GM19452 (cell line): Measurements from ENCODE around the gene SLC27A4.

Experiments
- ATAC-seq: cut with Tn5 transposase; IDR thresholded peaks from one replicate; pipeline ENCODE4 v1.9.1; 2021; ENCODE audit not compliant: unreplicated experiment

SLC27A4 gene

DNA sequence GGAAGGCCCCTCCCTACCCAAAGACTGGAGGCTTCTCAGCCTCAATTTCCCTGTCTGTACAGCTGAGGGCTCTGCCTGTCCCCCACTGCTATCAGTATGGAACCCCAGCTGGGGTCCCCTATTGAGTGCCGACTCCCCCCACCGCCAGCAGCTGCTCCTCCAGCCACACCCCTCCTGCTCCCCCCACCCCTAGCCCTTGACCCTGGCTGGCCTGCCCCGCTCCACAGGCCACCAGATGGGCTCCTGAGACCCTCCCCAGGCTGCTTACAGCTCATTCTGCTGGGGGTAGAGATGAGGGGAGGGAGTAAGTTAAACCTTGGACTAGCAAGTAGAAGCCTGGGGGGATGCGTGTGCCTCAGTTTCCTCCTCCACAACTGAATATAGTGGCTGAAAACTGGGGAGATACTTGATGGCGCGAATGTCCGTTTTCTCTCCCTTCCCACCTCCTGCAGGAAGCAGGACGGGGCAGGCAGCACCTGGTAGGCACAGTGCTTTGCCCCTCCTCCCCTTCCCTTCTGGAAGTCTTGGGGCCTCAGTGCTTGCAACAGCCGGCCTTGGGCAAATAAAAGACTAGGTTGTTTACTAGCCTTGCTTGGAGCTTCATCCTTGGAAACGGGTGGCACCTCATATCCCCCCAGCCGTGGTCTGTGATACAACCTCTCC lies 50.0 kb downstream of the SLC27A4 start:
- no peak for ATAC-seq

GRCh38 chr9:128390813-128391711 lies 50.7 kb downstream of the SLC27A4 start:
- ATAC-seq: no peak

DNA sequence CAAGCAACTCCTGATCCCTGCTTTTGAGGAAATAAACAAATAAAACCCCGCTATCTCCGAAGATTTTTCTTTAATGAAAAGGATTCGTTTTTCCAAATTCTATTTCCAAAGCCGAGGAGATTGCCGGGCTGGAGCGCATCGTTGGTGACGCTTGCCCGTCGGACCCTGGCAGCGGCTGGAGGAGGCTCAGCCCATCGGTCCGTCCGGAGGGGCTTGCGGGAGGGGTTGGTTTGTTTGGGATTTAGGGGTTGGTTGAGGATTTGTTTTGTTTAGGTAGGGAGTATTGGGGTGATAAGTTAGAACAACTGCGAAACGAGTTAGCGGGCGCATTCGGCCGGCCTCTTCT lies 51.6 kb downstream of the SLC27A4 start:
- no peak for ATAC-seq

DNA sequence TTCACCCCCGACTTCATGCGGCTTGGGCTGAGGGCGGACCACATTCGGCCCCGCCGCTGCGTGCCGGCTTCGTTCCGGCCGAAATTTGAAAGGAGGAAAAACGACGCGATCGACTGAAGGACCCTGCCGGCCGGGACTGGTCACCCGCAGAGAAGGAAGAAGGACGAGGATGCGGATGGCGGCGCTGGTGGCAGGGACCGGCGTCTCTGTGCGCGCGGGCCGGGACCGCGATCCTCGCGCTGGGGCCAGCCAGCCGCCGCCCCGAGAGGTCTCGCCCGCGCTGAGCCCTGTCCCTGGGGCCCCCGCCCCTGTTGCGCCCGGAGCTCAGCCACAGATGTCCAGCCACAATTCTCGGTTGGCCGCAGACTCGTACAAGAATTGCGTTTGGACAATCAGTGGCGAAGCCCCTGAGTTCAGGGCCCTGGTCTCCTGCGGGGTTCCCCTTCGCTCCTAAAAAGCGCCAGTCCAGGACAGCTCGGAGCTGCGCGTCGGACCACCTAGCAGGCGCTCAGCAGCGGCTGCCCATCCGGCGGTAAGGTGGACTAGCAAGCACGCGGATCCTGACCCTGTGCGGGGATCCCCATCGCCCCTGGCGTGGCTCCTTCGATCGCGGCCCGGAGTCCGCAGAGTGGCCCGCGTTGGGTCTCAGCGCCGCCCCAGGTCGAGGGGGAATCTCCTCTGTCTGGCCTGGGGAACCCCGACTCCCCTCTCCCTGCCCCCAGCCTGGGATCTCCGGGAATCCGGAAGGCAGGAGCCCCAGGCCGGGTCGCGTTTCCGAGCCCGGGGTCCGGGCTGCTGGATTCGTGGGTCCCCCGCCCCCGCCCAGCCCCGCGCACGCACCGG lies 52.2 kb downstream of the SLC27A4 start:
- ATAC-seq: no peak

DNA sequence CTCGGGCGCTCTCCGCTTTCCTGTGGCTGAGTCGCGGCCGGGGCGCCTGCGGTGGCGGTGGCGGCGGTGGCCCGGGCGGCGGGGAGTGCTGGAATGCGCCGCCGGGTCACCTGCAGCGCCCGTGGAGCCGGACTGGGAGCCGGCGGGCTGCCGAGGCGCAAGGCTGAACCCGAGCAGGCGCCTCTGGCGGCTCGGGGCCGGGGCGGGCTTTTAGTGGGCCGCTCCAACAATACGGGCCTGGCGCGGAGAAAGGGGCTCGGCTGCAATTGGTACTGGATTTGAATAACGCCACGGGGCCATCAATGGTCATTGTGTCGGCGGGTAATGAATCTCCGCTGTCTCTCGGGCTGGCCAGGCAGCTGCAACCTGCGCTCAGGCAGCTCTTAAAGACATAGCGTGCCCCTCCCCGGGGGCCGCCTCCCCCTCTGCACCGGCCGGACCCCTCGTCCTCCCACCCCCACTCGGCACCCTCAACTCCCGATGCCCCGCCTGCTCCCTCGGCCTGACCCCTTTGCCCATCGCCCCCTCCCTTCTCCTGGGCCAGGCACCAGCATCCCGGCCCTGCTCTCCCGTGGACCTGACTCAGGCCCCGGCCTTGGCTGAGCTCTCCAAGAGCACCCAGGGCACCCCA lies 52.9 kb downstream of the SLC27A4 start:
- no peak for ATAC-seq

GRCh38 chr9:128393970-128394369 lies 53.6 kb downstream of the SLC27A4 start:
- ATAC-seq: no peak

- ATAC-seq: no peak
These were observed 54.2 kb downstream of the SLC27A4 start for GRCh38 chr9:128394379-128395168.

GRCh38 chr9:128396970-128397613 lies 56.8 kb downstream of the SLC27A4 start:
- no peak for ATAC-seq

- ATAC-seq: no peak
These were observed 57.5 kb downstream of the SLC27A4 start for GRCh38 chr9:128397831-128398230.

DNA sequence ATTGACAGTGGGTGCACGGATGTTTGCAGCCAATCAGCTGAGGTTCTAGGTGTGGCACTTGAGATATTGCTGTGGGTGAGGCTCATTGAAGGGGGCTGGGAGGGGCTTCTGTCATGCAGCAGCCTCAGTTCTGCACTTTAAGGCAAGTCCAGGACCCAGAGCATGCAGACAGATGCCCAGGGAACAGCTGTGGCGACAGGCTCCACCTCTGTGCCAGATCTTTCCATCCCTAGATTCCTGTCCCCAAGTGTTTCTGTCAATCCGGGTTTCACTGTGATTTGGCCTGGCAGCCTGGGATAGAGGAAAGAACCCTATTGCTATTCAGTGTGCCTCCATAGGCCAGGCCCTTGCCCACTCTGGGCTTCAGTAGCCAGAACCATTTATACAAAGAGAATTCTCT lies 59.5 kb downstream of the SLC27A4 start:
- ATAC-seq: no peak

- ATAC-seq: no peak
These were observed 64.2 kb downstream of the SLC27A4 start for GRCh38 chr9:128404560-128404959.

- ATAC-seq: no peak
These were observed 64.9 kb downstream of the SLC27A4 start for GRCh38 chr9:128405077-128405779.

DNA sequence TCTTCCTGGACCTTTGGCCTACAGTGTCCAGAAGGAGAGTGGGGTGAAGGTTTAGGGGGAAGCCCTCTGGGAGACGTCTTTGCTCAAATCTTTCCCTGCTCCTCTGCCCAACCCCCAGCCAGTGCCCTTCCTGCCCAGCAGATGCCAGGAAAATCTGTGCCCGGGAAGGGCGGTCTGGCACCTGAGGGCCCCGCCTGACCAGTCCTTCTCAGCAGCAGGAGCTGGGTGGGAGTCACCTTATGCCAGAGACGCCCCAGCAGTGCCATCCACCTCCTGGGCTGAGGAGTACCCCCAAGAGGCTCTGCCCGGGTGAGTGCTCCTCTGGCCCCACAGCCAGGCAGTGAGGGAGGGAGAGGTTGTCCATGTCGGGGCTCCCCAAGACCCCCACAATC lies 65.4 kb downstream of the SLC27A4 start:
- ATAC-seq: no peak

GRCh38 chr9:128406848-128407391 lies 66.6 kb downstream of the SLC27A4 start:
- no peak for ATAC-seq

GRCh38 chr9:128408963-128409431 lies 68.7 kb downstream of the SLC27A4 start:
- ATAC-seq: no peak

- ATAC-seq: no peak
These were observed 69.1 kb downstream of the SLC27A4 start for GRCh38 chr9:128409450-128409849.

- no peak for ATAC-seq
These were observed 69.7 kb downstream of the SLC27A4 start for GRCh38 chr9:128409978-128410377.
